Epithelial cell of proximal tubule (primary cell): ENCODE data around the gene C1orf167. TPM values are rescaled to one million over a fixed set of nuclear protein-coding genes. Genes with fewer than 3 reads are reported as not detected.

ENCODE experiments used
- DNase-seq: peaks from one replicate; pipeline ENCODE4 v3.0.0-alpha.2; 2011; ENCODE audit warnings: low read depth
- H3K4me3 ChIP-seq: 2 replicates; pipeline ENCODE4 v1.5.1; 2011; ENCODE audit warnings: low read depth, mild to moderate bottlenecking, low read length
- CTCF ChIP-seq: conservative IDR thresholded peaks from 2 replicates; pipeline ENCODE4 v1.5.1; 2012; ENCODE audit warnings: low read depth, mild to moderate bottlenecking, low read length
- total RNA-seq: library from RNA; depleted of rRNA; stranded (reverse); fragments of >200 nt; gene quantifications from 2 replicates; pipeline ENCODE4 v1.2.3, GENCODE V29; 2015

The C1orf167 gene
- total RNA-seq, 1 donor from 2014 or later, result not detected

GRCh38 chr1:11751087-11751486, 10.9 kb upstream of the C1orf167 start:
- TF ChIP-seq CTCF, result no peak
- H3K4me3 ChIP-seq, result no peak overlapping the region
- no peak for DNase-seq

- no peak overlapping the region for H3K4me3 ChIP-seq
- TF ChIP-seq CTCF, result no peak
- DNase-seq, result no peak
Observed at GRCh38 chr1:11752359-11753088, 9.5 kb upstream of the C1orf167 start.

- H3K4me3 ChIP-seq, result no peak overlapping the region
- TF ChIP-seq CTCF, result no peak
- no peak for DNase-seq
Observed at GRCh38 chr1:11753555-11754208, 8.3 kb upstream of the C1orf167 start.

GRCh38 chr1:11757047-11757446, 4.9 kb upstream of the C1orf167 start:
- no peak for DNase-seq
- no peak for TF ChIP-seq CTCF

GRCh38 chr1:11759791-11760190, 2.2 kb upstream of the C1orf167 start:
- no peak for TF ChIP-seq CTCF
- no peak for DNase-seq
- no peak overlapping the region for H3K4me3 ChIP-seq

More at GRCh38 chr1:11757047-11757446, 4.9 kb upstream of the C1orf167 start:
- no peak overlapping the region for H3K4me3 ChIP-seq

- TF ChIP-seq CTCF, result no peak
- DNase-seq, result no peak
- H3K4me3 ChIP-seq, result no peak overlapping the region
Observed at GRCh38 chr1:11761285-11761684, 708 bp upstream of the C1orf167 start.
